Measurements from ENCODE around the gene PELI1.

The PELI1 gene

DNA sequence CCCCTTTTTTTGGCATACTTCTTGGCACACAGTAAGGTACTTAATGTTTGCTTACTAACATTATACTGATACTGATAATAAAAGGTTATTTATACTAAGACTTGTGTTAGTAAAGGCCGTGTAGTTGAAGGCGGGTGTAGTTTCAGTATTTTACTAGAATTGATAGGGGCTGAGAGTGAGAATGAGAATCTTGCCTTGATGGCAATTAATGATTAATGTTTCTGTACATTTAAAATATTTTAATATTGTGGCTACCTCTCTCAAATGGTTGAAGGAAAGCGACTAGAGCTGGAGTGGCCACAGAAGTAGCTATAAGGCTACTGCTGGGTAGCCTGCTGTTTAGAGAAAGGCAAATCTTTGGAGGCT lies 29.3 kb downstream of the PELI1 start:
- CTCF ChIA-PET: interaction anchor here (0.6 kb wide), 2 partner anchors 132 to 1120 kb away, joined by 3 to 4 read pairs; no protein-coding TSS in a partner anchor
- TF ChIP-seq TRIM28 (IDR thresholded peaks at IDR 0.05; ENCODE audit: borderline replicate concordance, low read length) (no peak), ZNF155 (tag by site-specific recombination; IDR thresholded peaks at IDR 0.05) (no peak), ZNF670 (tag by site-specific recombination; IDR thresholded peaks at IDR 0.05; ENCODE audit: low read depth) (no peak)
- TF ChIP-seq, protein P1, sequence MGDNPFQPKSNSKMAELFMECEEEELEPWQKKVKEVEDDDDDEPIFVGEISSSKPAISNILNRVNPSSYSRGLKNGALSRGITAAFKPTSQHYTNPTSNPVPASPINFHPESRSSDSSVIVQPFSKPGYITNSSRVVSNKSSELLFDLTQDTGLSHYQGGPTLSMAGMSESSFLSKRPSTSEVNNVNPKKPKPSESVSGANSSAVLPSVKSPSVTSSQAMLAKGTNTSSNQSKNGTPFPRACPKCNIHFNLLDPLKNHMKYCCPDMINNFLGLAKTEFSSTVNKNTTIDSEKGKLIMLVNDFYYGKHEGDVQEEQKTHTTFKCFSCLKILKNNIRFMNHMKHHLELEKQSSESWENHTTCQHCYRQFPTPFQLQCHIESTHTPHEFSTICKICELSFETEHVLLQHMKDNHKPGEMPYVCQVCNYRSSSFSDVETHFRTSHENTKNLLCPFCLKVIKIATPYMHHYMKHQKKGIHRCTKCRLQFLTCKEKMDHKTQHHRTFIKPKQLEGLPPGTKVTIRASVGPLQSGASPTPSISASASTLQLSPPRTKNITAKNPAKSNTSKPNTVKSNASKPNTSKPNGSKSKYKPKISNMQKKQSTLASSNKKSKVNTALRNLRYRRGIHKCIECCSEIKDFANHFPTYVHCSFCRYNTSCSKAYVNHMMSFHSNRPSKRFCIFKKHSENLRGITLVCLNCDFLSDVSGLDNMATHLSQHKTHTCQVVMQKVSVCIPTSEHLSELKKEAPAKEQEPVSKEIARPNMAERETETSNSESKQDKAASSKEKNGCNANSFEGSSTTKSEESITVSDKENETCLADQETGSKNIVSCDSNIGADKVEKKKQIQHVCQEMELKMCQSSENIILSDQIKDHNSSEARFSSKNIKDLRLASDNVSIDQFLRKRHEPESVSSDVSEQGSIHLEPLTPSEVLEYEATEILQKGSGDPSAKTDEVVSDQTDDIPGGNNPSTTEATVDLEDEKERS (tag by site-specific recombination; IDR thresholded peaks at IDR 0.05): no peak
- peaks cover 25% of the 10 kb centered on the region for H3K4me1 ChIP-seq (ENCODE audit: control insufficient read depth, insufficient read depth, low read length)
- no peaks in the 10 kb centered on the region for H3K9me3 ChIP-seq (ENCODE audit: control insufficient read depth, insufficient read depth, low read depth, low read length)
- H3K36me3 ChIP-seq (ENCODE audit: control insufficient read depth in 2 of 2, insufficient read depth in 1 of 2, low read length in 2 of 2): no peaks in the 10 kb centered on the region
- H3K4me3 ChIP-seq (ENCODE audit: low read depth, low read length): no peak overlapping the region
- POLR2A ChIA-PET: no interaction called here
- no peak overlapping the region for H3K27ac ChIP-seq (ENCODE audit: extremely low read depth, low read depth, low read length)

DNA sequence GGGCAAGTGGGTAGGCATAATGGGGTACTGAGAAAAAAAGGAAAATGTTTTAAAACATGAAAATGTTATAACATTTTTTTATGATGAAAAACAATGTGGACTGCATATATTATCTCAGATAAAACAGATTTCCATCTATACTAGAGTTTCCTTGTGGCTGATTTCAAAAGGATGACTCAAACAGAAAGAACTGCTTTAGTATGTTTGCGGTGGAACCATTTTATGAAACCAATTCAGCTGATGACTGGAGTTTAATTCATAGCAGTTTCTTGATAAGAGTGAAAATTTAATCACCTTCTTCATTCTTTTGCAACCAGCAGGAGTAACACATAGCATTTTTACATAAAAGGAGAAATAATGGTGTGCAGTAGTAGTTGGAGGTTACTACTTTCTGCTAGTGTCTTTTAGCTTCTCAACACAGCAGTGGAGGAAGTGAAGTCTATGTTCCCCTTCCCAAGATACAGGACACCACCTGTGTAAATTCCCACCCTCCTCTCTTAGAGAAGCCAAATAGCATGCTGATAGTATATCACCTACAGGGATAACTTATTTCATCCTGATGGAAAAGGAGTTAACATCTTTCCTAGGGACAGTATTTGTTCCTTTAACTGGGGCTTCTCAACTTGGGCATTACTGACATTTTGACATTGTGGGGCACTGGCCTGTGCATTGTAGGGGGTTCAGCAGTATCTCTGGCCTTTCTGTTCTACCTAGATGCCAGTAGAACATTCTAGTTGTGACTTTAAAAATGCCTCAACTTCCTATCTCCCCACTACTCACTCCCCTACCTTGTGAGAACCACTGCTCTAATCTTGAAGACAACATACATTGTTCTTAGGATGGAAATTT lies 29.9 kb downstream of the PELI1 start:
- H3K36me3 ChIP-seq (ENCODE audit: control insufficient read depth in 2 of 2, insufficient read depth in 1 of 2, low read length in 2 of 2): no peaks in the 10 kb centered on the region
- no peak overlapping the region for H3K4me3 ChIP-seq (ENCODE audit: low read depth, low read length)
- ChIA-PET POLR2A (no interaction called here), CTCF (interaction anchor here (0.6 kb wide), 1 partner anchor 1120 kb away, joined by 4 read pairs; no protein-coding TSS in a partner anchor)
- no peaks in the 10 kb centered on the region for H3K9me3 ChIP-seq (ENCODE audit: control insufficient read depth, insufficient read depth, low read depth, low read length)
- TF ChIP-seq ZNF140 (tag by site-specific recombination; IDR thresholded peaks at IDR 0.05) (no peak), ZNF112 (tag by site-specific recombination; IDR thresholded peaks at IDR 0.05) (no peak), SP2 (tag by site-specific recombination; IDR thresholded peaks at IDR 0.05) (no peak), ZNF530 (tag by site-specific recombination; IDR thresholded peaks at IDR 0.05; ENCODE audit: low read depth) (no peak), ZNF664 (tag by site-specific recombination; IDR thresholded peaks at IDR 0.05) (peak; percentile 84), ZNF132 (tag by site-specific recombination; IDR thresholded peaks at IDR 0.05; ENCODE audit: borderline replicate concordance) (no peak), TRIM28 (IDR thresholded peaks at IDR 0.05; ENCODE audit: borderline replicate concordance, low read length) (no peak)
- TF ChIP-seq, protein P2, sequence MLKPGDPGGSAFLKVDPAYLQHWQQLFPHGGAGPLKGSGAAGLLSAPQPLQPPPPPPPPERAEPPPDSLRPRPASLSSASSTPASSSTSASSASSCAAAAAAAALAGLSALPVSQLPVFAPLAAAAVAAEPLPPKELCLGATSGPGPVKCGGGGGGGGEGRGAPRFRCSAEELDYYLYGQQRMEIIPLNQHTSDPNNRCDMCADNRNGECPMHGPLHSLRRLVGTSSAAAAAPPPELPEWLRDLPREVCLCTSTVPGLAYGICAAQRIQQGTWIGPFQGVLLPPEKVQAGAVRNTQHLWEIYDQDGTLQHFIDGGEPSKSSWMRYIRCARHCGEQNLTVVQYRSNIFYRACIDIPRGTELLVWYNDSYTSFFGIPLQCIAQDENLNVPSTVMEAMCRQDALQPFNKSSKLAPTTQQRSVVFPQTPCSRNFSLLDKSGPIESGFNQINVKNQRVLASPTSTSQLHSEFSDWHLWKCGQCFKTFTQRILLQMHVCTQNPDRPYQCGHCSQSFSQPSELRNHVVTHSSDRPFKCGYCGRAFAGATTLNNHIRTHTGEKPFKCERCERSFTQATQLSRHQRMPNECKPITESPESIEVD (tag by site-specific recombination; IDR thresholded peaks at IDR 0.05): peak; percentile 79
- TF ChIP-seq, protein P3, sequence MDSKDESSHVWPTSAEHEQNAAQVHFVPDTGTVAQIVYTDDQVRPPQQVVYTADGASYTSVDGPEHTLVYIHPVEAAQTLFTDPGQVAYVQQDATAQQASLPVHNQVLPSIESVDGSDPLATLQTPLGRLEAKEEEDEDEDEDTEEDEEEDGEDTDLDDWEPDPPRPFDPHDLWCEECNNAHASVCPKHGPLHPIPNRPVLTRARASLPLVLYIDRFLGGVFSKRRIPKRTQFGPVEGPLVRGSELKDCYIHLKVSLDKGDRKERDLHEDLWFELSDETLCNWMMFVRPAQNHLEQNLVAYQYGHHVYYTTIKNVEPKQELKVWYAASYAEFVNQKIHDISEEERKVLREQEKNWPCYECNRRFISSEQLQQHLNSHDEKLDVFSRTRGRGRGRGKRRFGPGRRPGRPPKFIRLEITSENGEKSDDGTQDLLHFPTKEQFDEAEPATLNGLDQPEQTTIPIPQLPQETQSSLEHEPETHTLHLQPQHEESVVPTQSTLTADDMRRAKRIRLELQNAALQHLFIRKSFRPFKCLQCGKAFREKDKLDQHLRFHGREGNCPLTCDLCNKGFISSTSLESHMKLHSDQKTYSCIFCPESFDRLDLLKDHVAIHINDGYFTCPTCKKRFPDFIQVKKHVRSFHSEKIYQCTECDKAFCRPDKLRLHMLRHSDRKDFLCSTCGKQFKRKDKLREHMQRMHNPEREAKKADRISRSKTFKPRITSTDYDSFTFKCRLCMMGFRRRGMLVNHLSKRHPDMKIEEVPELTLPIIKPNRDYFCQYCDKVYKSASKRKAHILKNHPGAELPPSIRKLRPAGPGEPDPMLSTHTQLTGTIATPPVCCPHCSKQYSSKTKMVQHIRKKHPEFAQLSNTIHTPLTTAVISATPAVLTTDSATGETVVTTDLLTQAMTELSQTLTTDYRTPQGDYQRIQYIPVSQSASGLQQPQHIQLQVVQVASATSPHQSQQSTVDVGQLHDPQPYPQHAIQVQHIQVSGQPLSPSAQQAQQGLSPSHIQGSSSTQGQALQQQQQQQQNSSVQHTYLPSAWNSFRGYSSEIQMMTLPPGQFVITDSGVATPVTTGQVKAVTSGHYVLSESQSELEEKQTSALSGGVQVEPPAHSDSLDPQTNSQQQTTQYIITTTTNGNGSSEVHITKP (tag by site-specific recombination; IDR thresholded peaks at IDR 0.05): peak; percentile 43
- TF ChIP-seq, protein P4, sequence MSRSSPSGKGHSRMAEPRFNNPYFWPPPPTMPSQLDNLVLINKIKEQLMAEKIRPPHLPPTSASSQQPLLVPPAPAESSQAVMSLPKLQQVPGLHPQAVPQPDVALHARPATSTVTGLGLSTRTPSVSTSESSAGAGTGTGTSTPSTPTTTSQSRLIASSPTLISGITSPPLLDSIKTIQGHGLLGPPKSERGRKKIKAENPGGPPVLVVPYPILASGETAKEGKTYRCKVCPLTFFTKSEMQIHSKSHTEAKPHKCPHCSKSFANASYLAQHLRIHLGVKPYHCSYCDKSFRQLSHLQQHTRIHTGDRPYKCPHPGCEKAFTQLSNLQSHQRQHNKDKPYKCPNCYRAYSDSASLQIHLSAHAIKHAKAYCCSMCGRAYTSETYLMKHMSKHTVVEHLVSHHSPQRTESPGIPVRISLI (tag by site-specific recombination; IDR thresholded peaks at IDR 0.05): 0 out of 2 replicates have a peak, but pooled peaks have one; percentile 43
- peaks cover 25% of the 10 kb centered on the region for H3K4me1 ChIP-seq (ENCODE audit: control insufficient read depth, insufficient read depth, low read length)
- no peak overlapping the region for H3K27ac ChIP-seq (ENCODE audit: extremely low read depth, low read depth, low read length)
